Kidney (tissue), 14 donors: Measurements from ENCODE around the gene CEP89. TPM values are rescaled to one million over a fixed set of nuclear protein-coding genes. Genes with fewer than 3 reads are reported as not detected.

Experiments
- DNase-seq, 5 donors: peaks; one replicate each; pipeline ENCODE4 v3.0.0-alpha.2; 2013 to 2020
- FAIRE-seq: peaks from 2 replicates; lab custom pipeline; 2012; peaks lifted over from hg19 to GRCh38; lab: Jason Lieb, UNC
- H3K27ac ChIP-seq, 2 donors: one replicate each; pipeline ENCODE4 v1.7.0; 2013; ENCODE audit warnings: low read depth in 2 of 2, low read length in 2 of 2, inconsistent platforms in 1 of 2
- H3K27me3 ChIP-seq: one replicate; pipeline ENCODE4 v1.7.1; 2013; ENCODE audit warnings: low read length, inconsistent platforms; ENCODE audit not compliant: control insufficient read depth, insufficient read depth
- H3K36me3 ChIP-seq, 3 donors: one replicate each; pipeline versions ENCODE4 v1.7.0 to v1.7.1; 2013; ENCODE audit warnings: low read length in 3 of 3, control low read depth in 1 of 3, inconsistent platforms in 1 of 3; ENCODE audit not compliant: insufficient read depth in 3 of 3, control insufficient read depth in 2 of 3
- H3K4me1 ChIP-seq, 3 donors: one replicate each; pipeline versions ENCODE4 v1.7.0 to v1.7.1; 2013; ENCODE audit warnings: low read length in 3 of 3, inconsistent platforms in 1 of 3, low read depth in 1 of 3; ENCODE audit not compliant: control insufficient read depth in 2 of 3, insufficient read depth in 2 of 3
- H3K4me3 ChIP-seq, 3 donors: one replicate each; pipeline versions ENCODE4 v1.7.0 to v1.8.1; 2013; ENCODE audit warnings: low read length in 3 of 3, control low read depth in 1 of 3, inconsistent platforms in 1 of 3
- H3K9ac ChIP-seq, 3 donors: one replicate each; pipeline versions ENCODE4 v1.7.0 to v1.7.1; 2013; ENCODE audit warnings: low read length in 3 of 3, control low read depth in 1 of 3, inconsistent platforms in 1 of 3
- H3K9me3 ChIP-seq, 3 donors: one replicate each; pipeline versions ENCODE4 v1.7.0 to v1.7.1; 2013; ENCODE audit warnings: low read length in 3 of 3, control low read depth in 1 of 3, inconsistent platforms in 1 of 3; ENCODE audit not compliant: control insufficient read depth in 2 of 3, insufficient read depth in 1 of 3
- CTCF ChIP-seq: IDR thresholded peaks from 3 replicates; pipeline ENCODE4 v1.5.1; 2012; ENCODE audit warnings: mild to moderate bottlenecking, moderate library complexity, borderline replicate concordance; ENCODE audit not compliant: insufficient read depth; ENCODE audit errors: extremely low read depth
- intact Hi-C: fragments of 100-400 bp; cut with DNase I; formaldehyde crosslinking; loops from one replicate; pipeline ENCODE4 v1.11.1; 2022
- polyA plus RNA-seq: library from polyadenylated mRNA; stranded (reverse); fragments of 350-450 nt; fragmentation: Illumina TruSeq; extraction: RNeasy Lipid Tissue Mini Kit (QIAGEN cat#74804); gene quantifications from one replicate; pipeline ENCODE4 v1.2.3, GENCODE V29; 2014; ENCODE audit warnings: low read depth, low replicate concordance; ENCODE audit not compliant: insufficient read depth
- total RNA-seq: library from RNA; stranded (reverse); fragmentation: NEBNext Ultra II Directional; extraction: Animal tissue kit (Norgen Biotek cat#: 25700); gene quantifications from one replicate; pipeline ENCODE4 v1.2.1, GENCODE V29; 2021
- donor health status: control.
- donor health status: control.
- donor health status: control.
- donor health status: control.
- donor health status: control.
- donor health status: DM: yes; HTN: yes; CAD: no.
- donor health status: Normal renal cell carcinoma (clear cell type).

CEP89 gene
- total and polyA plus RNA-seq, 2 donors from 2014 or later = 12.4 to 24.0 TPM

DNA sequence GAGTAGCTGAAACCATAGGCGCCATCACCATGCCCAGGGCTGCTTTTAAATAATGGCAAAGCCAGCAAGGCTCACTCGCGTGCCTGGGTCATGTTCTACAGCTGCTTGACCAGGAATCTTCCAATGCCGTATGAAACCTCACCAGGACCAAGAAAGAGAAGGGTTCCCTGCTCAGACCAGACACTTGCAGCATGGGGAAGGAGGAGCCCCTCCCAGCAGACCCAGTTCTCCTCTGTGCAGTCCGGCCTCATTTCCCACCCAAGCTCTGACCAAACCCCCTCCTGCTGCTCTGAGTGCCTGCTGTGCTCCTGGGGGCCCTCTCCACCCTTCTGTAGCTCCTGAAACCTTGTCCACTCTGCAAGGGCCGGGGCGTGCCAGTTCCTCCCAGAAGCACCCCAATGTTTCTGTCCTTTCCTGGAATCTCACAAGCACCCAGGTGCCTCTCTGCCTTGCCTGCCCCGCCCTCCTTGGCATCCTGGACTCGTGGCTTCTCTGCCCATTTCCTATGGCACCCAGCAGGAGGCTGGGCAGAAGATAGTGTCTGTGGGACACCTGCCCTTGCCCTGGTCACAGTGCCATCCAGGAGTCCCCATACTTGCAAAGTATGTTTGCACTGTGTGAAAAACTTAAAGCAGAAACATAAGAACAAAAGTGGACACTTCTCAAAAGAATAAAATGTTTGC is 95.4 kb downstream of the CEP89 start:
- Histone ChIP-seq H3K27ac (no peak overlapping the region), H3K4me3 (no peak overlapping the region), H3K9me3 (no peaks in the 10 kb centered on the region), H3K27me3 (no peaks in the 10 kb centered on the region), H3K9ac (no peak overlapping the region), H3K36me3 (no peaks in the 10 kb centered on the region), H3K4me1 (no peaks in the 10 kb centered on the region)
- intact Hi-C loops = no loop called here
- no peak for TF ChIP-seq CTCF
- no peak for FAIRE-seq
- no peak for DNase-seq

DNA sequence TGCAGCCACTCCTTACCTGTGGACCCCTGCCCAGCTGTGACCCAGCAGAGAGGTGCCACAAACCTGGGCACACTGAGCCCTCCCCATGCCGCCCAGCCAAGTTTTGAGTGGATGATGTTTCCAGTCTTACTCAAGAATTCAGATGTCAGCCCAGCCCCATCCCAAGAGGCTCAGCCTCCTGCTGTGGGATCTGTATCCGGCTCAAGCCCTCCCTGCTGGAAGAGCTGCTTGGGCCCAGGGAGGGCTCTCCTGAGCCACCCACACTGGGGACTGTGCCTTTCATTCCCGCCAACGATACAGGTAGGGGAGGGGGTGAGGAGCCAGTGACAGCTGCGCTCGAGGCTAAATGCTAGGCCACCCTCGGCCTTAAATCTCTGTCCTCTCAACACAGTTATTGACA is 96.3 kb downstream of the CEP89 start:
- H3K27me3 ChIP-seq = no peaks in the 10 kb centered on the region
- intact Hi-C loops = no loop called here
- no peak for TF ChIP-seq CTCF
- H3K36me3 ChIP-seq = no peaks in the 10 kb centered on the region
- no peak overlapping the region for H3K27ac ChIP-seq
- H3K9me3 ChIP-seq = no peaks in the 10 kb centered on the region
- DNase-seq = no peak
- peaks cover 0 to 4% (median 0%) of the 10 kb centered on the region in 3 donors for H3K4me1 ChIP-seq
- FAIRE-seq = no peak
- no peak overlapping the region for H3K4me3 ChIP-seq
- H3K9ac ChIP-seq = no peak overlapping the region

DNA sequence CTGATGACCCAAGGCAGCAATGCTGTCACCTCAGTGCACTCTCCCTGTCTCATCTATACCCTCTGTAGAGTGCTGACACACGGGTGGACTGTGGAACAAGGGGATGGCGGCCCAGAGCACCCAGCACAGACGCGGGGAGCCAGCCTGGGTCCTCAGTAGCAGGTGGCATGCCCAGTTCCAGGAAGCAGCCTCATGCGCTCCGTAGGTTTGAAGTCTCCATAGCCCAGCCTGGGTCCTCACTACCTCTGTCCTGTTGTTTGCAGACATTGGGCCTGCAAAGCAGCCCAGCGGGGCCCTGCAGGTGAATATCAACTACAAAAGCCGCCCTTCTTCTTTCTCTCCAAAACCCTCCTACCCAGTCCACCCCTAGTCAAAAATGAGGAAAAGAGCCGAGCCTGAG is 97.2 kb downstream of the CEP89 start:
- no peak overlapping the region for H3K4me3 ChIP-seq
- H3K9ac ChIP-seq = no peak overlapping the region
- peaks cover 0 to 8% (median 0%) of the 10 kb centered on the region in 3 donors for H3K4me1 ChIP-seq
- intact Hi-C loops = no loop called here
- H3K9me3 ChIP-seq = no peaks in the 10 kb centered on the region
- no peaks in the 10 kb centered on the region for H3K36me3 ChIP-seq
- no peaks in the 10 kb centered on the region for H3K27me3 ChIP-seq
- no peak overlapping the region for H3K27ac ChIP-seq
- no peak for TF ChIP-seq CTCF
- FAIRE-seq = no peak
- DNase-seq = no peak
